GM12878 (cell line): ENCODE data around the gene ZBTB48. TPM values are rescaled to one million over a fixed set of nuclear protein-coding genes. Genes with fewer than 3 reads are reported as not detected.

ENCODE experiments used
- ATAC-seq: fragments of 200-7000 bp; cut with Tn5 transposase; 3 replicates; pipeline ENCODE4 v1.9.1; 2020; ENCODE audit warnings: mild to moderate bottlenecking, moderate library complexity
- BruUV-seq: library from RNA; stranded (reverse); fragments of 400-500 nt; replicated peaks from 2 replicates; lab custom pipeline; 2021; lab: Mats Ljungman, UMichigan
- CTCF ChIA-PET: fragments of 300-600 bp; sonication (Branson Sonifier 250); formaldehyde crosslinking; extraction: SDS; loops from one replicate; lab custom pipeline; 2021; ENCODE audit warnings: inconsistent platforms; lab: Yijun Ruan, JAX
- POLR2A ChIA-PET: fragments of 350-600 bp; formaldehyde crosslinking; extraction: SDS; loops from one replicate; lab custom pipeline; 2021; ENCODE audit warnings: inconsistent platforms; lab: Charles Lee
- RAD21 ChIA-PET: fragments of 300-600 bp; sonication (Branson Sonifier 250); formaldehyde crosslinking; loops from one replicate; lab custom pipeline; 2023; ENCODE audit warnings: antibody characterized with exemption; ENCODE audit not compliant: unreplicated experiment; lab: Charles Lee
- SMC1A ChIA-PET: fragments of 300-600 bp; sonication (Branson Sonifier 250); formaldehyde crosslinking; loops from one replicate; lab custom pipeline; 2023; ENCODE audit not compliant: unreplicated experiment, uncharacterized antibody; lab: Charles Lee
- DNase-seq: peaks from one replicate; pipeline ENCODE4 v3.0.0-alpha.2; 2011; ENCODE audit warnings: low read depth, low spot score
- FAIRE-seq: peaks from 3 replicates; lab custom pipeline; 2011; peaks lifted over from hg19 to GRCh38; lab: Jason Lieb, UNC
- H2AFZ ChIP-seq: 2 replicates; pipeline ENCODE4 v1.6.0; 2011; ENCODE audit warnings: low read depth, low read length, control low read depth; ENCODE audit not compliant: control insufficient read depth
- H3K27ac ChIP-seq: 2 replicates; pipeline ENCODE4 v1.5.1; 2011; ENCODE audit warnings: control low read depth; ENCODE audit not compliant: control insufficient read depth, insufficient read depth
- H3K27me3 ChIP-seq, 2 experiments: replicated peaks in 1 of 2; 2 replicates each; pipeline versions ENCODE4 v1.6.0 to v1.6.1; 2011; ENCODE audit warnings: low read length in 1 of 2; ENCODE audit not compliant: control insufficient read depth in 2 of 2, insufficient read depth in 2 of 2
- H3K36me3 ChIP-seq, 2 experiments: 2 replicates each; pipeline ENCODE4 v1.5.1; 2011; ENCODE audit warnings: low read length in 1 of 2; ENCODE audit not compliant: control insufficient read depth in 2 of 2, insufficient read depth in 2 of 2
- H3K4me1 ChIP-seq: 2 replicates; pipeline ENCODE4 v1.6.1; 2011; ENCODE audit warnings: mild to moderate bottlenecking, low read length, moderate library complexity, mixed read lengths; ENCODE audit not compliant: control insufficient read depth, insufficient read depth
- H3K4me2 ChIP-seq: 2 replicates; pipeline ENCODE4 v1.6.0; 2011; ENCODE audit warnings: control low read depth; ENCODE audit not compliant: control insufficient read depth, insufficient read depth
- H3K4me3 ChIP-seq: fragments of 200-600 bp; sonication (generic); 2 replicates; pipeline ENCODE4 v1.5.1; 2016
- H3K79me2 ChIP-seq: 2 replicates; pipeline ENCODE4 v1.6.0; 2011; ENCODE audit warnings: low read length; ENCODE audit not compliant: control insufficient read depth, insufficient read depth
- H3K9ac ChIP-seq: 2 replicates; pipeline ENCODE4 v1.8.0; 2011; ENCODE audit warnings: low read length, control low read depth, mixed read lengths; ENCODE audit not compliant: control insufficient read depth, insufficient read depth
- H3K9me3 ChIP-seq: replicated peaks from 3 replicates; pipeline ENCODE4 v1.5.1; 2011; ENCODE audit warnings: mild to moderate bottlenecking, low read length; ENCODE audit not compliant: control insufficient read depth, insufficient read depth
- H4K20me1 ChIP-seq: 2 replicates; pipeline ENCODE4 v1.6.0; 2011; ENCODE audit not compliant: control insufficient read depth, insufficient read depth
- CHD4 ChIP-seq: fragments of 200-600 bp; sonication (generic); IDR thresholded peaks from 2 replicates; pipeline ENCODE4 v1.6.1; 2016; ENCODE audit warnings: mild to moderate bottlenecking
- PAX5 ChIP-seq: IDR thresholded peaks from 2 replicates; pipeline ENCODE4 v1.6.1; 2011; ENCODE audit warnings: low read depth, low read length, borderline replicate concordance
- RB1 ChIP-seq: fragments of 450-650 bp; formaldehyde crosslinking; IDR thresholded peaks from 2 replicates; pipeline ENCODE4 v1.6.1; 2017; ENCODE audit warnings: mild to moderate bottlenecking, borderline replicate concordance
- SUPT20H ChIP-seq: IDR thresholded peaks from 2 replicates; pipeline ENCODE4 v1.6.1; 2011; ENCODE audit warnings: low read depth, mild to moderate bottlenecking, low read length, moderate library complexity, borderline replicate concordance; ENCODE audit not compliant: control insufficient read depth
- TAF1 ChIP-seq: IDR thresholded peaks from 2 replicates; pipeline ENCODE4 v1.6.1; 2011; ENCODE audit warnings: mild to moderate bottlenecking, low read depth, low read length, borderline replicate concordance
- ZBED1 ChIP-seq: IDR thresholded peaks from 2 replicates; pipeline ENCODE4 v1.6.1; 2016; ENCODE audit warnings: borderline replicate concordance
- ZSCAN29 ChIP-seq: fragments of 450-650 bp; IDR thresholded peaks from 2 replicates; pipeline ENCODE4 v1.6.1; 2017; ENCODE audit warnings: mild to moderate bottlenecking, moderate library complexity
- WGBS: methylation state at CpG from one replicate; pipeline ENCODE4 v1.1.6; 2016; ENCODE audit warnings: low lambda C conversion rate; ENCODE audit not compliant: insufficient replicate concordance, insufficient coverage; ENCODE audit errors: missing lambda C conversion rate; 5-methylcytosine and 5-hydroxymethylcytosine counted together
- in situ Hi-C: fragments of 300-500 bp; cut with MboI; formaldehyde crosslinking; loops from 9 replicates; pipeline ENCODE4 v1.14.3; 2018; ENCODE audit warnings: mixed read lengths
- intact Hi-C: fragments of 100-400 bp; cut with micrococcal nuclease; formaldehyde crosslinking; loops from one replicate; pipeline ENCODE4 v1.14.2; 2022; ENCODE audit not compliant: unreplicated experiment
- polyA plus RNA-seq, 11 experiments: library from polyadenylated mRNA; depleted of rRNA in 4 of 11; unstranded in 6 of 11; stranded (reverse) in 5 of 11; fragments of >200 nt; fragmentation: Nextera tagmentation in 4 of 11; fragmentation: Illumina TruSeq in 1 of 11; extraction: Ambion mirVana in 4 of 11; extraction: Trizol in 1 of 11; gene quantifications; 1 replicate in 1 of 11; 2 replicates in 10 of 11; pipeline versions ENCODE4 v1.2.1 to v1.2.3, GENCODE V29; 2011 to 2016; ENCODE audit warnings: inconsistent platforms in 2 of 11, missing spikeins in 2 of 11, low read depth in 1 of 11
- total RNA-seq, 4 experiments: library from RNA; depleted of rRNA in 3 of 4; stranded (reverse); fragments of >200 nt in 3 of 4; fragmentation: Illumina TruSeq in 1 of 4; extraction: Trizol in 1 of 4; gene quantifications; 2 replicates each; pipeline versions ENCODE4 v1.2.1 to v1.2.3, GENCODE V29; 2013 to 2021
- TF ChIP-seq, protein P1 (sequence below): IDR thresholded peaks from 2 replicates; pipeline ENCODE4 v1.6.1; 2011; ENCODE audit warnings: low read depth, mild to moderate bottlenecking, low read length, moderate library complexity, borderline replicate concordance; ENCODE audit errors: extremely low read depth
- TF ChIP-seq, protein P2 (sequence below): IDR thresholded peaks from 2 replicates; pipeline ENCODE4 v1.6.1; 2011; ENCODE audit warnings: borderline replicate concordance, low read depth, mild to moderate bottlenecking, moderate library complexity, low read length; ENCODE audit not compliant: insufficient read depth, poor library complexity, severe bottlenecking

Gene ZBTB48
- total and polyA plus RNA-seq, 10 of the 15 experiments (the other 5 are each of a cell fraction or from before 2014, with no cell fraction given) = 1.00 to 25.3 (median 16.7) TPM

DNA sequence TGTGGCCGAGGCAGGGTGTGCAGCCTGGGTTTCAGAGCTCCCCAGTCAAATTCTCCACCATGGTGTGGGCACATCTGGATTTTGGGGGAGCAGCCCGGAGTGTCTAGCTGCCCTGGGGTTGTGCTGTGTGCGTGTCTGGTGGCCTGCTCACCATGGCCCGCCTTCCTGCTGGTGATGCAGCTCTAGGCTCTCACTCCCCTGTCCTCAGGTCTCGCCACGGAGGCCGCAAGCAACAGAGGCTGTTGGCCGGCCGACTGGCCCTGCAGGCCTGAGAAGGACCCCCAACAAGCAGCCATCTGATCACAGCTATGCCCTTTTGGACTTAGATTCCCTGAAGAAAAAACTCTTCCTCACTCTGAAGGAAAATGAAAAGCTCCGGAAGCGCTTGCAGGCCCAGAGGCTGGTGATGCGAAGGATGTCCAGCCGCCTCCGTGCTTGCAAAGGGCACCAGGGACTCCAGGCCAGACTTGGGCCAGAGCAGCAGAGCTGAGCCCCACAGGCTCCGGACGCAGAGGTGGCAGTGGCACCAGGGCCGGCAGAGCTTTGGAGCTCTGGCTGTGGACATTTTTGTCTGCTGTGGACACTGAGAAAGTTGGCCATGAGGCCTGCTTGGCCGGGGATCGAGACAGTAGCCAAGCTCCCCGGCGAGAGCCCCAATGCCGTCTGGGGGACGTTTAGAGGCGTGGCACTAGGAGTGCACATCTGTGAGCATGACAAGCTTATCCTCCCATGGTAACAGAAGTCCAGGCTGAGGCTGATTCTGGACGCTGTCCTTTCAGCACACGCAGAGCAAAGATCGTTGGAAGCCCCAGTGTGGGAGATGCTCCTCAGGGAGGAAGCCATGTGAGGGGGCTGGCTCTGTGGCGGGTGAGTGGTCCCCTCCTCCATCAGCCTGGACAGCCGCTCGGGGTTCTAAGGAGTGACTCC is 53.1 kb downstream of the ZBTB48 start:
- FAIRE-seq (no peak), ATAC-seq (no peak), DNase-seq (no peak)
- intact Hi-C loops (no loop called here), in situ Hi-C loops (no loop called here)
- ChIA-PET RAD21 (no interaction called here), CTCF (interaction anchor here (0.6 kb wide), 1 partner anchor 114 kb away, joined by 4 read pairs; no protein-coding TSS in a partner anchor), SMC1A (no interaction called here), POLR2A (interaction anchor here (0.7 kb wide), 2 partner anchors 21 to 409 kb away, joined by 3 read pairs; no protein-coding TSS in a partner anchor)
- WGBS = 93% methylated on average over 28 of the region's 30 CpGs
- Histone ChIP-seq H3K4me1 (no peaks in the 10 kb centered on the region), H3K36me3 (peaks cover 14 to 29% of the 10 kb centered on the region in 2 experiments; a peak in 3 of 4 replicates), H4K20me1 (no peaks in the 10 kb centered on the region), H3K79me2 (no peaks in the 10 kb centered on the region), H3K9ac (no peak overlapping the region), H3K9me3 (no peaks in the 10 kb centered on the region), H3K4me3 (no peak overlapping the region), H3K27ac (no peak overlapping the region), H3K4me2 (no peak overlapping the region), H3K27me3 (no peaks in the 10 kb centered on the region), H2AFZ (no peak overlapping the region)
- TF ChIP-seq TAF1 (no peak), PAX5 (no peak), RB1 (no peak), ZSCAN29 (no peak), CHD4 (no peak), ZBED1 (no peak), SUPT20H (no peak)
- TF ChIP-seq, protein P1, sequence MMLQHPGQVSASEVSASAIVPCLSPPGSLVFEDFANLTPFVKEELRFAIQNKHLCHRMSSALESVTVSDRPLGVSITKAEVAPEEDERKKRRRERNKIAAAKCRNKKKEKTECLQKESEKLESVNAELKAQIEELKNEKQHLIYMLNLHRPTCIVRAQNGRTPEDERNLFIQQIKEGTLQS = no peak
- TF ChIP-seq, protein P2, sequence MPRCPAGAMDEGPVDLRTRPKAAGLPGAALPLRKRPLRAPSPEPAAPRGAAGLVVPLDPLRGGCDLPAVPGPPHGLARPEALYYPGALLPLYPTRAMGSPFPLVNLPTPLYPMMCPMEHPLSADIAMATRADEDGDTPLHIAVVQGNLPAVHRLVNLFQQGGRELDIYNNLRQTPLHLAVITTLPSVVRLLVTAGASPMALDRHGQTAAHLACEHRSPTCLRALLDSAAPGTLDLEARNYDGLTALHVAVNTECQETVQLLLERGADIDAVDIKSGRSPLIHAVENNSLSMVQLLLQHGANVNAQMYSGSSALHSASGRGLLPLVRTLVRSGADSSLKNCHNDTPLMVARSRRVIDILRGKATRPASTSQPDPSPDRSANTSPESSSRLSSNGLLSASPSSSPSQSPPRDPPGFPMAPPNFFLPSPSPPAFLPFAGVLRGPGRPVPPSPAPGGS = no peak
- BruUV-seq = TSS peak; percentile 38
